Activated CD8-positive, alpha-beta T cell treated with anti-CD3 and anti-CD28 coated beads for 36 hours (primary cell): ENCODE data around the gene MAPK1. TPM values are rescaled to one million over a fixed set of nuclear protein-coding genes. Genes with fewer than 3 reads are reported as not detected.

Source experiments
- ATAC-seq: fragments of 200-7000 bp; cut with Tn5 transposase; one replicate; pipeline ENCODE4 v1.10.0; 2021; ENCODE audit warnings: mild to moderate bottlenecking, moderate library complexity
- CTCF ChIA-PET: fragments of 350-600 bp; sonication (Branson Sonifier 250); formaldehyde crosslinking; loops from one replicate; lab custom pipeline; 2021; ENCODE audit warnings: antibody characterized with exemption; lab: Charles Lee
- POLR2A ChIA-PET: fragments of 350-600 bp; sonication (Branson Sonifier 250); formaldehyde crosslinking; loops from one replicate; lab custom pipeline; 2021; ENCODE audit warnings: antibody characterized with exemption; lab: Charles Lee
- DNase-seq: peaks from one replicate; pipeline ENCODE4 v3.0.0-alpha.2; 2020
- H3K27ac Mint-ChIP-seq: one replicate; pipeline ENCODE4 v1.8.0; 2021; ENCODE audit warnings: mild to moderate bottlenecking, mixed read lengths
- H3K27me3 Mint-ChIP-seq: one replicate; pipeline ENCODE4 v1.8.0; 2021; ENCODE audit warnings: mixed read lengths
- H3K36me3 Mint-ChIP-seq: one replicate; pipeline ENCODE4 v1.8.0; 2021; ENCODE audit warnings: low read depth, mixed read lengths
- H3K4me1 Mint-ChIP-seq: one replicate; pipeline ENCODE4 v1.8.0; 2021; ENCODE audit warnings: low read depth, mixed read lengths
- H3K4me3 Mint-ChIP-seq: one replicate; pipeline ENCODE4 v1.8.0; 2021; ENCODE audit warnings: mild to moderate bottlenecking, moderate library complexity, mixed read lengths
- H3K9me3 Mint-ChIP-seq: one replicate; pipeline ENCODE4 v1.8.0; 2021; ENCODE audit warnings: mixed read lengths
- intact Hi-C: fragments of 100-400 bp; cut with micrococcal nuclease; formaldehyde crosslinking; loops from one replicate; pipeline ENCODE4 v1.10.0; 2022
- total RNA-seq, 2 experiments: library from RNA; stranded (reverse); gene quantifications; one replicate each; pipeline ENCODE4 v1.2.3, GENCODE V29; 2021
- TF ChIP-seq, protein P1 (sequence below): fragments of 200-600 bp; IDR thresholded peaks from one replicate; pipeline ENCODE4 v1.8.0; 2022; ENCODE audit warnings: antibody characterized with exemption, mild to moderate bottlenecking

Gene MAPK1
- total RNA-seq, 2 experiments from 2014 or later: 87.1 to 93.4 TPM

DNA sequence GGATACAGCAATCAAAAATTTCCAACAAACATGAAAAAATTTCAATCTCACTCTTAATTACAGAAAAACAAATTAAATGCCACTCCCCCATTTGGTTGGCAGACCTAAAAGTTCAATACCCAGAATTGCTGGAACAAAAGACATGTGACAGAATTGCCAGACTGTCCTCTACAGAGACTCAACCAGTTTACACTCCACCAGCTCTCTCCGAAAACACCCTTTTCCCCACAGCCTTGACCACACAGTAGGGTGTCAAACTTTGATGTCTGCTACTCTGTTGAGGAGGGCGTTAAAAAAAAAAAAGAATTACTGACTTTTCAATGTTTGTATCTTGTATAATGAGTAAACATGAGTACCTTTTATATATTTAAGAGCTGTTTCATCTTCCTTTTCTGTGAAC, 87.2 kb downstream of the MAPK1 start:
- Mint-ChIP-seq H3K27me3 (no peaks in the 10 kb centered on the region), H3K4me1 (peaks cover 13% of the 10 kb centered on the region), H3K4me3 (no peak overlapping the region), H3K9me3 (no peaks in the 10 kb centered on the region), H3K27ac (no peak overlapping the region), H3K36me3 (peaks cover 24% of the 10 kb centered on the region)
- CTCF ChIA-PET: interaction anchor here (0.8 to 1.3 kb wide), 4 partner anchors 8 to 172 kb away, joined by 3 to 6 read pairs (median 4); partner anchors contain the start of gene PPM1F
- intact Hi-C loops: no loop called here
- DNase-seq: no peak
- POLR2A ChIA-PET: interaction anchor here (0.6 kb wide), 1 partner anchor 80 kb away, joined by 3 read pairs; no protein-coding TSS in a partner anchor
- no peak for ATAC-seq
- TF ChIP-seq, protein P1, sequence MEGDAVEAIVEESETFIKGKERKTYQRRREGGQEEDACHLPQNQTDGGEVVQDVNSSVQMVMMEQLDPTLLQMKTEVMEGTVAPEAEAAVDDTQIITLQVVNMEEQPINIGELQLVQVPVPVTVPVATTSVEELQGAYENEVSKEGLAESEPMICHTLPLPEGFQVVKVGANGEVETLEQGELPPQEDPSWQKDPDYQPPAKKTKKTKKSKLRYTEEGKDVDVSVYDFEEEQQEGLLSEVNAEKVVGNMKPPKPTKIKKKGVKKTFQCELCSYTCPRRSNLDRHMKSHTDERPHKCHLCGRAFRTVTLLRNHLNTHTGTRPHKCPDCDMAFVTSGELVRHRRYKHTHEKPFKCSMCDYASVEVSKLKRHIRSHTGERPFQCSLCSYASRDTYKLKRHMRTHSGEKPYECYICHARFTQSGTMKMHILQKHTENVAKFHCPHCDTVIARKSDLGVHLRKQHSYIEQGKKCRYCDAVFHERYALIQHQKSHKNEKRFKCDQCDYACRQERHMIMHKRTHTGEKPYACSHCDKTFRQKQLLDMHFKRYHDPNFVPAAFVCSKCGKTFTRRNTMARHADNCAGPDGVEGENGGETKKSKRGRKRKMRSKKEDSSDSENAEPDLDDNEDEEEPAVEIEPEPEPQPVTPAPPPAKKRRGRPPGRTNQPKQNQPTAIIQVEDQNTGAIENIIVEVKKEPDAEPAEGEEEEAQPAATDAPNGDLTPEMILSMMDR: no peak

DNA sequence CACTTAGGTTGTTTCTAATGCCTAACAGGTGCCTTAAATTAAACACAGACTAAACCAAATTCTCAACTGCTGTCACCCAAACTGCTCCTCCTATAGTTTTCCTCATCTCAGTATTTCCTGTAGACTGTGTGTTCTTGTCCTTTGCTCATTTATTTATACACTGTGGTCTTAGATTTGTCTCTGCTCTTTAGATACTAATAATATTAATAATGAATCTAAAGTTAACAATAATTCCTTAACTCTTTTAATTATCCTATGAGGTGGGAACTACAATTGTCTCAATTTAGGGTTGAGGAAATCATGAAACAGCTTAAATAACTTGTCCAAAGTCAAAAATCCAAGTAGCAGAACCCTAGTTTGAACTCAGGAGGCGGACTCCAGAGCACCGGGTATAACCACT, 88.0 kb downstream of the MAPK1 start:
- Mint-ChIP-seq H3K27ac (no peak overlapping the region), H3K36me3 (peaks cover 20% of the 10 kb centered on the region), H3K4me1 (peaks cover 13% of the 10 kb centered on the region), H3K9me3 (no peaks in the 10 kb centered on the region), H3K27me3 (no peaks in the 10 kb centered on the region), H3K4me3 (no peak overlapping the region)
- TF ChIP-seq, protein P1: no peak
- DNase-seq (no peak), ATAC-seq (no peak)
- intact Hi-C loops: no loop called here
- CTCF ChIA-PET: interaction anchor here (0.8 to 1.1 kb wide), 2 partner anchors 9 to 12 kb away, joined by 3 to 5 read pairs; no protein-coding TSS in a partner anchor
- POLR2A ChIA-PET: no interaction called here

DNA sequence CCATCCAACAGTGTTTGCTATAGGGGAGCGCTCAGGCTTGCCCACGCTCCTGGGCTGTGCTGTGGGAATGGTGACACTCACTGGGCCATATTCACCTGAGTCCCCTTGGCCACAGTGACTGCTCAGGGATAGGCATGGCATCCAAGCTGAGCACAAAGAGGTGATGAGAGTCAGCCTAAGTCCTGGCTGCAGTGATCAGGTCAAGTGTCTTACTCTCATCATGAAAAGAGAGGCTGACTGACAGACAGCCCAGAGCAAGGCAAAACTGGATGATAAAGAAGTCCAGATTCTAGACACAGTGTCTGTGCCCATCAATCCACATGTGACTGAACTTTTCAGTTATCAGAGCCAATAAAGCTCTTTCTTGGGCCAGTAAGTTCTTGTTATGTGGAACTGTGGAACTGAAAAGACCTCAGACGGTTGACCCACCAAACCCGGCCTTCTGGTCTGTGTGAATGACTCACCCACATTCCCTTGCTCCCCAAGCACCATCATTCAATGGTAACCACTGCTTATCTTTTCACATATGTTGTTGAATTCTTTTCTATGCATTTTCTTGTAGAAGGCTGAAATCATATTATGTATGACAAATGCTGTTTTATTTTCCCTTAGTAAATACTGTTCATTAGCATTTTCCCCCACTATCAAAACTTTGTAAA, 88.6 kb downstream of the MAPK1 start:
- H3K27me3 Mint-ChIP-seq: no peaks in the 10 kb centered on the region
- peaks cover 18% of the 10 kb centered on the region for H3K36me3 Mint-ChIP-seq
- CTCF ChIA-PET: no interaction called here
- no peak for ATAC-seq
- DNase-seq: no peak
- H3K4me3 Mint-ChIP-seq: no peak overlapping the region
- intact Hi-C loops: no loop called here
- POLR2A ChIA-PET: interaction anchor here (1.1 kb wide), 1 partner anchor 76 kb away, joined by 3 read pairs; no protein-coding TSS in a partner anchor
- H3K9me3 Mint-ChIP-seq: no peaks in the 10 kb centered on the region
- H3K27ac Mint-ChIP-seq: no peak overlapping the region
- H3K4me1 Mint-ChIP-seq: peaks cover 13% of the 10 kb centered on the region
- TF ChIP-seq, protein P1: no peak

DNA sequence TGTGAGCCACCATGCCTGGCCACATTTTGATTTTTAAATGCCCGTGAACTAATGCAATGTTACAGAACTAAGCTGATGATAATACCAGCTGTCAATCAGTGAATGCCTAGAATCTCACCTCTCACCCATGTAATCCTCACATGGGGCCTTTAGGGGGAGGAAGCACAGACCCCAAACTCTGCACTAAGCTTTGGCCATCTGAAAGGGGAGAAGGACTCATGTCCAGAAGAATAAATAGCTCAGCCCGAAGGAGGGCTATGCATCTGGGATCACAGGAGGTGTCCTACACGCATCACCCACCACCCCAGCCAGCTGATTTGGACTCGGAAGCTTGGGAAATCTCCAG, 95.8 kb downstream of the MAPK1 start:
- no peak overlapping the region for H3K27ac Mint-ChIP-seq
- ChIA-PET CTCF (interaction anchor here (0.9 to 1.9 kb wide), 6 partner anchors 9 to 182 kb away, joined by 3 to 10 read pairs (median 4); partner anchors contain the start of gene PPM1F), POLR2A (interaction anchor here (1.2 to 1.4 kb wide), 3 partner anchors 9 to 18 kb away, joined by 3 to 4 read pairs (median 4); no protein-coding TSS in a partner anchor)
- peaks cover 49% of the 10 kb centered on the region for H3K36me3 Mint-ChIP-seq
- DNase-seq: no peak
- intact Hi-C loops: no loop called here
- H3K4me1 Mint-ChIP-seq: peaks cover 23% of the 10 kb centered on the region
- no peak overlapping the region for H3K4me3 Mint-ChIP-seq
- ATAC-seq: no peak
- TF ChIP-seq, protein P1: no peak
- H3K27me3 Mint-ChIP-seq: no peaks in the 10 kb centered on the region
- no peaks in the 10 kb centered on the region for H3K9me3 Mint-ChIP-seq

DNA sequence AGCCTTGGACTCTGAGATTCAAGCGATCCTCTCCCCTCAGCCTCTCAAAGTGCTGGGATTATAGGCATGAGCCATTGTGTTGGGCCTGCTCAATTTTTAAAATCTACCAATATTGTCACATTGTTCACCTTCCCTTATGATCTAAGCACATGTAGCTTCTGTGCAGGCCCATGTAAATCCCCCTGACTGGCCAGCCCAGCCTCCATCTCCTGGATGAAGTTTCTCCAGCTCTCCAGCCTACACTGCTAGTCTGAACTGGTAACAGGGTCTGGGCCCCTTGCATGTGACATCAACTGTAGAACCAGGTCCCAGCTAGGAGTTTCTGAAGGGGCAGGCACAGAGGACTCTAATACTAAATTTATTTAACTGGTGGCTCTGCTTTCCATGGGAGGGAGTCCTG, 99.0 kb downstream of the MAPK1 start:
- TF ChIP-seq, protein P1: no peak
- DNase-seq (no peak), ATAC-seq (no peak)
- intact Hi-C loops: loop anchor here (10.0 kb wide), 1 partner anchor 46 kb away; no protein-coding TSS in a partner anchor
- no peak overlapping the region for H3K4me3 Mint-ChIP-seq
- no peak overlapping the region for H3K27ac Mint-ChIP-seq
- no peaks in the 10 kb centered on the region for H3K9me3 Mint-ChIP-seq
- H3K4me1 Mint-ChIP-seq: peaks cover 53% of the 10 kb centered on the region
- ChIA-PET CTCF (no interaction called here), POLR2A (interaction anchor here (0.8 to 3.3 kb wide), 3 partner anchors 86 to 99 kb away, joined by 3 to 10 read pairs (median 3); partner anchors contain the start of gene MAPK1)
- peaks cover 71% of the 10 kb centered on the region for H3K36me3 Mint-ChIP-seq
- no peaks in the 10 kb centered on the region for H3K27me3 Mint-ChIP-seq
